Sigmoid colon (tissue), 7 donors: ENCODE data around the gene OR10A6. TPM values are rescaled to one million over a fixed set of nuclear protein-coding genes. Genes with fewer than 3 reads are reported as not detected.

ENCODE experiments used
- DNase-seq: peaks from one replicate; pipeline ENCODE4 v3.0.0-alpha.2; 2019
- H3K27ac ChIP-seq, 4 donors: fragments of 200-600 bp; sonication (generic); one replicate each; pipeline ENCODE4 v1.5.1; 2016 to 2019; ENCODE audit warnings: mild to moderate bottlenecking in 1 of 4
- H3K27me3 ChIP-seq, 3 donors: fragments of 200-600 bp; sonication (generic); one replicate each; pipeline ENCODE4 v1.5.1; 2019; ENCODE audit warnings: mild to moderate bottlenecking in 1 of 3
- H3K36me3 ChIP-seq, 4 donors: fragments of 200-600 bp; sonication (generic); one replicate each; pipeline ENCODE4 v1.5.1; 2016 to 2019
- H3K4me1 ChIP-seq, 4 donors: fragments of 200-600 bp; sonication (generic); one replicate each; pipeline ENCODE4 v1.5.1; 2017 to 2019
- H3K4me3 ChIP-seq, 4 donors: fragments of 200-600 bp; sonication (generic); one replicate each; pipeline ENCODE4 v1.5.1; 2017 to 2019; ENCODE audit warnings: mild to moderate bottlenecking in 2 of 4, moderate library complexity in 1 of 4
- H3K9me3 ChIP-seq, 4 donors: fragments of 200-600 bp in 3 of 4; sonication (generic) in 3 of 4; one replicate each; pipeline versions ENCODE4 v1.5.1 to v1.6.1; 2013 to 2019
- CTCF ChIP-seq, 4 experiments: fragments of 450-650 bp in 3 of 4; fragments of 200-600 bp in 1 of 4; IDR thresholded peaks; one replicate each; pipeline ENCODE4 v1.5.1; 2016 to 2019; ENCODE audit warnings: antibody characterized with exemption in 4 of 4, mild to moderate bottlenecking in 3 of 4, moderate library complexity in 2 of 4
- EP300 ChIP-seq, 4 donors: sonication (generic); formaldehyde crosslinking; IDR thresholded peaks; one replicate each; pipeline ENCODE4 v1.6.1; 2017; ENCODE audit warnings: antibody characterized with exemption in 4 of 4
- POLR2A ChIP-seq, 2 donors: fragments of 450-650 bp; IDR thresholded peaks; one replicate each; pipeline ENCODE4 v1.6.1; 2016; ENCODE audit warnings: antibody characterized with exemption in 2 of 2, mild to moderate bottlenecking in 2 of 2, moderate library complexity in 2 of 2
- POLR2AphosphoS5 ChIP-seq, 4 donors: sonication (generic); formaldehyde crosslinking; IDR thresholded peaks; one replicate each; pipeline ENCODE4 v1.6.1; 2017; ENCODE audit warnings: antibody characterized with exemption in 4 of 4
- WGBS, 2 donors: extraction: QIAGEN DNeasy Blood & Tissue Kit; methylation state at CpG; one replicate each; pipeline ENCODE4 v1.1.7; 2013; 5-methylcytosine and 5-hydroxymethylcytosine counted together
- intact Hi-C: fragments of 100-400 bp; cut with DNase I; formaldehyde crosslinking; loops from one replicate; pipeline ENCODE4 v1.15.1; 2023
- polyA plus RNA-seq, 3 donors: library from polyadenylated mRNA; stranded (reverse); fragments of 200-250 nt; gene quantifications; one replicate each; pipeline ENCODE4 v1.2.3, GENCODE V29; 2013
- total RNA-seq, 4 donors: library from RNA; depleted of rRNA; stranded (reverse); fragments of >200 nt; gene quantifications; one replicate each; pipeline ENCODE4 v1.1.0, GENCODE V29; 2016
- donor health status: healthy with polysubstance abuse.
- donor health status: Bipolar disorder and iron deficiency.
- donor health status: healthy.

The OR10A6 gene
- total and polyA plus RNA-seq, 7 donors, result not detected

DNA sequence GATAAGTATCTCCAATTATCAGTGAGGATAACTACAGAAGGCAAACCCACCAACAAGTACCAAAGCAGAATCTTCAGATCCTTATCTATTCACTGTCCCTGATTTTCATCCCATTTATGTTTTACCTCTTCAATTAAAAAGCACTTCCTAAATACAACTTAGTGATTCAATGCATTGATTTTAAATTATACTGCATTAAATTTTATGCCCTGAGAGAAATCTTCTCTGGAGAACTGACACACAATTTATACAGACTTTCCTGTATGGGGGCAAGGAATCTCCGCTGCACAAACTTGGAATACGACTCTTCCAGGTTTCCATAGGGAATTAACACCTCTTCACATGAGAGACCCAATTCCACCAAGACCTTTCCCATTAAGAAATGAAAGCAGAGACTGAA lies 10.5 kb upstream of the OR10A6 start, which contains the start of gene OR10A3:
Gene OR10A3, minus strand, starts transcription at position 101 of the 400 bp plus-strand sequence. CDS start 2,188 bp downstream, outside the sequence.
- 95 to 96% methylated on average over 2 of the region's 2 CpGs for WGBS, 2 donors
- no peak within 1 kb of the TSS for H3K4me3 ChIP-seq
- no peak within 1 kb of the TSS for H3K27ac ChIP-seq
- H3K9me3 ChIP-seq, result peaks cover 0 to 10% (median 0%) of the 10 kb centered on the region in 4 donors
- H3K4me1 ChIP-seq, result no peaks in the 10 kb centered on the region
- DNase-seq, result no peak
- no peaks in the 10 kb centered on the region for H3K27me3 ChIP-seq
- no peaks in the 10 kb centered on the region for H3K36me3 ChIP-seq
- TF ChIP-seq POLR2A (IDR thresholded peaks at IDR 0.05) (no peak), EP300 (IDR thresholded peaks at IDR 0.05) (no peak), POLR2AphosphoS5 (IDR thresholded peaks at IDR 0.05) (no peak), CTCF (IDR thresholded peaks at IDR 0.05) (no peak)
- intact Hi-C loops, result no loop called here

- H3K27ac ChIP-seq, result no peak overlapping the region
- DNase-seq, result no peak
- TF ChIP-seq POLR2AphosphoS5 (IDR thresholded peaks at IDR 0.05) (no peak), POLR2A (IDR thresholded peaks at IDR 0.05) (no peak), EP300 (IDR thresholded peaks at IDR 0.05) (no peak), CTCF (IDR thresholded peaks at IDR 0.05) (no peak)
- WGBS, 2 donors, result 59 to 71% methylated on average over 5 of the region's 5 CpGs
- intact Hi-C loops, result no loop called here
- no peaks in the 10 kb centered on the region for H3K4me1 ChIP-seq
- no peak overlapping the region for H3K4me3 ChIP-seq
- H3K9me3 ChIP-seq, result peaks cover 0 to 10% (median 0%) of the 10 kb centered on the region in 4 donors
- no peaks in the 10 kb centered on the region for H3K27me3 ChIP-seq
- H3K36me3 ChIP-seq, result no peaks in the 10 kb centered on the region
These were observed 10.1 kb upstream of the OR10A6 start for GRCh38 chr11:7941146-7941545.

- intact Hi-C loops, result no loop called here
- WGBS, 2 donors, result 15 to 26% methylated on average over 1 of the region's 1 CpG
These were observed 5.5 kb upstream of the OR10A6 start for GRCh38 chr11:7936615-7937014.

DNA sequence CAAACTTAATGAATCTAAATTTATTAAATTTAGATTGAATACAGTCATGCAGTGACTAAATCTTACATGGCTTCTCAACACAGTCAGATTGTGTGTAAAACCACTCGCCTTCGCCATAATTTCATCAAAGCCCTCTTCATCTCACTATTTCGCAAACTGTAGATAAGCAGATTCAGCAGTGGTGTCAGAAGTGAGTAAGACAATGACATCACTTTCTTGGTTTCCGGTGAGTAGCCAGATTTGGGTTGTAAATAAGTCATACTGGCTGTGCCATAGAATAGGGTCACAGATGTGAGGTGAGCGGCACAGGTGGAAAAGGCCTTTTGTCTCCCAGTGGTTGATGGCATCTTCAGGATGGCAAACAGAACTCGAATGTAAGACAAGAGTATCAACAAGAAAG lies 3.4 kb downstream of the OR10A6 start:
- H3K27me3 ChIP-seq, result no peaks in the 10 kb centered on the region
- H3K4me1 ChIP-seq, result no peaks in the 10 kb centered on the region
- no peak overlapping the region for H3K27ac ChIP-seq
- no peaks in the 10 kb centered on the region for H3K36me3 ChIP-seq
- no peaks in the 10 kb centered on the region for H3K9me3 ChIP-seq
- no peak overlapping the region for H3K4me3 ChIP-seq
- 86 to 90% methylated on average over 6 of the region's 6 CpGs for WGBS, 2 donors
- TF ChIP-seq EP300 (IDR thresholded peaks at IDR 0.05), result no peak
- TF ChIP-seq CTCF (IDR thresholded peaks at IDR 0.05), result no peak
- TF ChIP-seq POLR2A (IDR thresholded peaks at IDR 0.05), result no peak
- TF ChIP-seq POLR2AphosphoS5 (IDR thresholded peaks at IDR 0.05), result no peak
- intact Hi-C loops, result no loop called here
- DNase-seq, result no peak

More at GRCh38 chr11:7936615-7937014, 5.5 kb upstream of the OR10A6 start:
- Histone ChIP-seq H3K27ac (no peak overlapping the region), H3K9me3 (no peaks in the 10 kb centered on the region), H3K4me1 (no peaks in the 10 kb centered on the region), H3K4me3 (no peak overlapping the region), H3K36me3 (no peaks in the 10 kb centered on the region), H3K27me3 (no peaks in the 10 kb centered on the region)
- TF ChIP-seq POLR2AphosphoS5 (IDR thresholded peaks at IDR 0.05), result no peak
- no peak for TF ChIP-seq POLR2A (IDR thresholded peaks at IDR 0.05)
- no peak for TF ChIP-seq CTCF (IDR thresholded peaks at IDR 0.05)
- no peak for TF ChIP-seq EP300 (IDR thresholded peaks at IDR 0.05)
- DNase-seq, result no peak

DNA sequence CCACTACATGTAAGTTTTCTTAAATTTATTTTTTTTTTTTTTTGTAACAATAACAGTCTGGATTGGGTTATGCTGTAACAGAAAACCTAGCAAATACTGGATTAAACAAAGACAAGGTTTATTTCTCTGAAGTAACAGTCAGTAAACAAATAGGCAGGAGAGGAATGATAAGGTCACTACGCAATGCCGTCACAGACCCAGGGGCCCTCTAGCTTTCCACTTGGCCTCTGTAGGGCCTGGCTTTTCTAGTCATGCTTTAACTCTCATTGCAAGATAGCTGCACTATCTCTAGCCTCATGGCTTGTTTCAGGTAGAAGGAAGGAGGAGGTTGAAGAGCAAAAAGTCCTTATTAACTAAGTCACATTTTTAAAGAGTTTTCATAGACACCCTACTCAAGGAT lies 6.5 kb downstream of the OR10A6 start:
- Histone ChIP-seq H3K36me3 (no peaks in the 10 kb centered on the region), H3K9me3 (no peaks in the 10 kb centered on the region), H3K27ac (no peak overlapping the region), H3K4me1 (no peaks in the 10 kb centered on the region), H3K4me3 (no peak overlapping the region), H3K27me3 (no peaks in the 10 kb centered on the region)
- intact Hi-C loops, result no loop called here
- TF ChIP-seq POLR2AphosphoS5 (IDR thresholded peaks at IDR 0.05) (no peak), EP300 (IDR thresholded peaks at IDR 0.05) (no peak), POLR2A (IDR thresholded peaks at IDR 0.05) (no peak), CTCF (IDR thresholded peaks at IDR 0.05) (no peak)
- WGBS, 2 donors, result 25 to 60% methylated on average over 2 of the region's 2 CpGs
- no peak for DNase-seq
